Neural progenitor cell (in vitro differentiated cells): ENCODE data around the gene NT5DC3.

Source experiments
- CTCF ChIP-seq: fragments of 200-600 bp; sonication (generic); IDR thresholded peaks from 2 replicates; pipeline ENCODE4 v1.5.1; 2017; ENCODE audit warnings: antibody characterized with exemption, mild to moderate bottlenecking
- EZH2 ChIP-seq: fragments of 200-600 bp; sonication (generic); IDR thresholded peaks from 2 replicates; pipeline ENCODE4 v1.6.1; 2017; ENCODE audit warnings: antibody characterized with exemption, mild to moderate bottlenecking, moderate library complexity
- EZH2phosphoT487 ChIP-seq: fragments of 200-600 bp; sonication (generic); IDR thresholded peaks from 2 replicates; pipeline ENCODE4 v1.6.1; 2017; ENCODE audit warnings: antibody characterized with exemption

- TF ChIP-seq CTCF (no peak), EZH2 (no peak), EZH2phosphoT487 (no peak)
These were observed 85.6 kb downstream of the NT5DC3 start for GRCh38 chr12:103755425-103755824.
